Measurements from ENCODE around the gene MRGPRD. TPM values are rescaled to one million over a fixed set of nuclear protein-coding genes. Genes with fewer than 3 reads are reported as not detected.
A peak's percentile ranks its signal among the peaks of the same experiment; 100 is the strongest.

Gene MRGPRD
- total and polyA plus RNA-seq, 2 donors (not counting 1 experiment from before 2014, with no cell fraction given) = not detected

DNA sequence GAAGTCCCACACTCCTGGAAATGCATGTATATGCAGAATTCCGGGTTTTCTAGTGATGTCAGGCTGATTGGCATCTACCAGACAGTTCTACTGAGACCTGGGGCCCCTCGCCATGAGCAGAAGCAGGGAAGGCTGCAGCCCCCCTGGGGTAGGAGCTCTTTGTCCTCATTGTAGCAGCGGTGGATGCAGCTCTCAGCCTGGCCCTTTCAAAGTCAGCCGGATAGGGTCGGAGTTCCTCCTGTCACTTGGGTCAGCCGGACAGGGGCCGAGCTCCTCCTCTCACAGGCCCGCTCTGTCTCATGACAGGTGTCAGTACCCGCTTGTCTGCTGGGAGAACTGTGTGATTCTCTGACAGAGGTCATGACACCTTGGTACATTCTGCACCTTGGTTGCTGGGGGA, 30.0 kb downstream of the MRGPRD start:
- no peak overlapping the region for H3K9ac ChIP-seq (ENCODE audit: low read length)
- no peak overlapping the region for H3K27ac ChIP-seq (ENCODE audit: low read length in 2 of 2)
- no peak overlapping the region for H2AFZ ChIP-seq (ENCODE audit: insufficient read depth, low read depth, low read length, poor library complexity, severe bottlenecking)
- Mint-ChIP-seq H3K27ac (no peak overlapping the region), H3K4me3 (no peak overlapping the region), H3K27me3 (no peaks in the 10 kb centered on the region), H3K9me3 (ENCODE audit: insufficient read depth) (no peaks in the 10 kb centered on the region), H3K4me1 (peaks cover 6% of the 10 kb centered on the region)
- ATAC-seq (ENCODE audit: low read depth) (no peak), DNase-seq (no peak)
- 85% methylated on average over 9 of the region's 9 CpGs for WGBS (ENCODE audit: insufficient coverage)
- no peak overlapping the region for H3K4me3 ChIP-seq (ENCODE audit: control extremely low read depth in 1 of 5, extremely low read depth in 1 of 5, insufficient read depth in 1 of 5, low read depth in 2 of 5, low read length in 4 of 5)
- H3K4me1 ChIP-seq (ENCODE audit: control insufficient read depth in 2 of 2, insufficient read depth in 2 of 2, low read length in 2 of 2) = peaks cover 4 to 7% of the 10 kb centered on the region in 2 donors
- TF ChIP-seq, protein P1, sequence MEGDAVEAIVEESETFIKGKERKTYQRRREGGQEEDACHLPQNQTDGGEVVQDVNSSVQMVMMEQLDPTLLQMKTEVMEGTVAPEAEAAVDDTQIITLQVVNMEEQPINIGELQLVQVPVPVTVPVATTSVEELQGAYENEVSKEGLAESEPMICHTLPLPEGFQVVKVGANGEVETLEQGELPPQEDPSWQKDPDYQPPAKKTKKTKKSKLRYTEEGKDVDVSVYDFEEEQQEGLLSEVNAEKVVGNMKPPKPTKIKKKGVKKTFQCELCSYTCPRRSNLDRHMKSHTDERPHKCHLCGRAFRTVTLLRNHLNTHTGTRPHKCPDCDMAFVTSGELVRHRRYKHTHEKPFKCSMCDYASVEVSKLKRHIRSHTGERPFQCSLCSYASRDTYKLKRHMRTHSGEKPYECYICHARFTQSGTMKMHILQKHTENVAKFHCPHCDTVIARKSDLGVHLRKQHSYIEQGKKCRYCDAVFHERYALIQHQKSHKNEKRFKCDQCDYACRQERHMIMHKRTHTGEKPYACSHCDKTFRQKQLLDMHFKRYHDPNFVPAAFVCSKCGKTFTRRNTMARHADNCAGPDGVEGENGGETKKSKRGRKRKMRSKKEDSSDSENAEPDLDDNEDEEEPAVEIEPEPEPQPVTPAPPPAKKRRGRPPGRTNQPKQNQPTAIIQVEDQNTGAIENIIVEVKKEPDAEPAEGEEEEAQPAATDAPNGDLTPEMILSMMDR (IDR thresholded peaks at IDR 0.05) = no peak
- TF ChIP-seq EZH2 (IDR thresholded peaks at IDR 0.05; ENCODE audit: borderline replicate concordance, insufficient read depth, low read depth, low read length, poor library complexity, severe bottlenecking) = no peak
- H3K9me3 ChIP-seq (ENCODE audit: control extremely low read depth in 1 of 3, control insufficient read depth in 2 of 3, insufficient read depth in 1 of 3, low read length in 2 of 3) = no peaks in the 10 kb centered on the region
- H3K79me2 ChIP-seq (ENCODE audit: control insufficient read depth, insufficient read depth, low read length) = no peaks in the 10 kb centered on the region
- ChIA-PET CTCF (no interaction called here), POLR2A (no interaction called here)
- H4K20me1 ChIP-seq (ENCODE audit: control insufficient read depth, insufficient read depth, low read length, poor library complexity, severe bottlenecking) = no peaks in the 10 kb centered on the region
- no peaks in the 10 kb centered on the region for H3K36me3 ChIP-seq (replicated peaks in 1 of 2; ENCODE audit: control extremely low read depth in 1 of 2, control insufficient read depth in 1 of 2, extremely low read depth in 1 of 2, insufficient read depth in 2 of 2, low read length in 1 of 2)
- intact Hi-C loops (cut with micrococcal nuclease) = no loop called here
- no peak overlapping the region for H3K4me2 ChIP-seq (replicated peaks; ENCODE audit: low read depth, low read length, poor library complexity, severe bottlenecking)
- H3K27me3 ChIP-seq (replicated peaks in 1 of 4; ENCODE audit: control extremely low read depth in 1 of 4, control insufficient read depth in 3 of 4, insufficient read depth in 4 of 4, low read length in 3 of 4) = no peaks in the 10 kb centered on the region

DNA sequence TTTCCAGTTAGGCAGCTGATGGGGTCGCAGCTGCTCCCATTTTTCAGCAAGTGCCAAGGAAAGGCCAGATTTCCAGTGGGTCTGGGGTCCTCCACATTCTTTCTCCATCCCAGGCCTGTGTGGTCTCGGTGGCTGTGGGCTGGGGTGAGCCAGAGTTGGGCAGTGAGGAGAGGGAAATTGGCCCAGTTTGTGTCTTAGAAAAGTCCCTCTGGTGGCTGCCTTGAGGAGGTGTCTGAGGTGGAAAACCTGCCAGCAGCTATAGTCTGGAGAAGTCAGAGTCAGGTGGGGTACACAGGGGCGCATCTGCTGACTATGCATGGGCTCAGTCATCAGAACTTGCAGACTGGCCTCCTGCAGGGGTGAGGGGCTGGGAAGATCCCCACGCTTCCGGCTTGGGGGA, 30.5 kb downstream of the MRGPRD start:
- Mint-ChIP-seq H3K27me3 (no peaks in the 10 kb centered on the region), H3K4me3 (no peak overlapping the region), H3K4me1 (peaks cover 1% of the 10 kb centered on the region), H3K27ac (no peak overlapping the region), H3K9me3 (ENCODE audit: insufficient read depth) (no peaks in the 10 kb centered on the region)
- DNase-seq (no peak), ATAC-seq (ENCODE audit: low read depth) (no peak)
- Histone ChIP-seq H3K9me3 (ENCODE audit: control extremely low read depth in 1 of 3, control insufficient read depth in 2 of 3, insufficient read depth in 1 of 3, low read length in 2 of 3) (no peaks in the 10 kb centered on the region), H2AFZ (ENCODE audit: insufficient read depth, low read depth, low read length, poor library complexity, severe bottlenecking) (no peak overlapping the region), H3K4me1 (ENCODE audit: control insufficient read depth in 2 of 2, insufficient read depth in 2 of 2, low read length in 2 of 2) (peaks cover under 1 to 3% of the 10 kb centered on the region in 2 donors), H3K4me3 (ENCODE audit: control extremely low read depth in 1 of 5, extremely low read depth in 1 of 5, insufficient read depth in 1 of 5, low read depth in 2 of 5, low read length in 4 of 5) (no peak overlapping the region), H4K20me1 (ENCODE audit: control insufficient read depth, insufficient read depth, low read length, poor library complexity, severe bottlenecking) (no peaks in the 10 kb centered on the region), H3K27me3 (replicated peaks in 1 of 4; ENCODE audit: control extremely low read depth in 1 of 4, control insufficient read depth in 3 of 4, insufficient read depth in 4 of 4, low read length in 3 of 4) (no peaks in the 10 kb centered on the region), H3K4me2 (replicated peaks; ENCODE audit: low read depth, low read length, poor library complexity, severe bottlenecking) (no peak overlapping the region), H3K9ac (ENCODE audit: low read length) (no peak overlapping the region), H3K27ac (ENCODE audit: low read length in 2 of 2) (no peak overlapping the region), H3K36me3 (replicated peaks in 1 of 2; ENCODE audit: control extremely low read depth in 1 of 2, control insufficient read depth in 1 of 2, extremely low read depth in 1 of 2, insufficient read depth in 2 of 2, low read length in 1 of 2) (no peaks in the 10 kb centered on the region), H3K79me2 (ENCODE audit: control insufficient read depth, insufficient read depth, low read length) (no peaks in the 10 kb centered on the region)
- intact Hi-C loops (cut with micrococcal nuclease) = no loop called here
- WGBS (ENCODE audit: insufficient coverage) = 65% methylated on average over 3 of the region's 5 CpGs
- no peak for TF ChIP-seq EZH2 (IDR thresholded peaks at IDR 0.05; ENCODE audit: borderline replicate concordance, insufficient read depth, low read depth, low read length, poor library complexity, severe bottlenecking)
- TF ChIP-seq, protein P1 (IDR thresholded peaks at IDR 0.05) = peak; percentile 18
- CTCF ChIA-PET = no interaction called here
- POLR2A ChIA-PET = no interaction called here
